GM10847 (cell line): ENCODE measurements around the gene FRMPD2.

Experiments
- POLR2A ChIP-seq: IDR thresholded peaks from 2 replicates; pipeline ENCODE4 v1.6.1; 2011; ENCODE audit not compliant: insufficient read length; ENCODE audit errors: extremely low read depth

Gene FRMPD2, protein sequence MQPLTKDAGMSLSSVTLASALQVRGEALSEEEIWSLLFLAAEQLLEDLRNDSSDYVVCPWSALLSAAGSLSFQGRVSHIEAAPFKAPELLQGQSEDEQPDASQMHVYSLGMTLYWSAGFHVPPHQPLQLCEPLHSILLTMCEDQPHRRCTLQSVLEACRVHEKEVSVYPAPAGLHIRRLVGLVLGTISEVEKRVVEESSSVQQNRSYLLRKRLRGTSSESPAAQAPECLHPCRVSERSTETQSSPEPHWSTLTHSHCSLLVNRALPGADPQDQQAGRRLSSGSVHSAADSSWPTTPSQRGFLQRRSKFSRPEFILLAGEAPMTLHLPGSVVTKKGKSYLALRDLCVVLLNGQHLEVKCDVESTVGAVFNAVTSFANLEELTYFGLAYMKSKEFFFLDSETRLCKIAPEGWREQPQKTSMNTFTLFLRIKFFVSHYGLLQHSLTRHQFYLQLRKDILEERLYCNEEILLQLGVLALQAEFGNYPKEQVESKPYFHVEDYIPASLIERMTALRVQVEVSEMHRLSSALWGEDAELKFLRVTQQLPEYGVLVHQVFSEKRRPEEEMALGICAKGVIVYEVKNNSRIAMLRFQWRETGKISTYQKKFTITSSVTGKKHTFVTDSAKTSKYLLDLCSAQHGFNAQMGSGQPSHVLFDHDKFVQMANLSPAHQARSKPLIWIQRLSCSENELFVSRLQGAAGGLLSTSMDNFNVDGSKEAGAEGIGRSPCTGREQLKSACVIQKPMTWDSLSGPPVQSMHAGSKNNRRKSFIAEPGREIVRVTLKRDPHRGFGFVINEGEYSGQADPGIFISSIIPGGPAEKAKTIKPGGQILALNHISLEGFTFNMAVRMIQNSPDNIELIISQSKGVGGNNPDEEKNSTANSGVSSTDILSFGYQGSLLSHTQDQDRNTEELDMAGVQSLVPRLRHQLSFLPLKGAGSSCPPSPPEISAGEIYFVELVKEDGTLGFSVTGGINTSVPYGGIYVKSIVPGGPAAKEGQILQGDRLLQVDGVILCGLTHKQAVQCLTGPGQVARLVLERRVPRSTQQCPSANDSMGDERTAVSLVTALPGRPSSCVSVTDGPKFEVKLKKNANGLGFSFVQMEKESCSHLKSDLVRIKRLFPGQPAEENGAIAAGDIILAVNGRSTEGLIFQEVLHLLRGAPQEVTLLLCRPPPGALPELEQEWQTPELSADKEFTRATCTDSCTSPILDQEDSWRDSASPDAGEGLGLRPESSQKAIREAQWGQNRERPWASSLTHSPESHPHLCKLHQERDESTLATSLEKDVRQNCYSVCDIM (N-terminal part only)

DNA sequence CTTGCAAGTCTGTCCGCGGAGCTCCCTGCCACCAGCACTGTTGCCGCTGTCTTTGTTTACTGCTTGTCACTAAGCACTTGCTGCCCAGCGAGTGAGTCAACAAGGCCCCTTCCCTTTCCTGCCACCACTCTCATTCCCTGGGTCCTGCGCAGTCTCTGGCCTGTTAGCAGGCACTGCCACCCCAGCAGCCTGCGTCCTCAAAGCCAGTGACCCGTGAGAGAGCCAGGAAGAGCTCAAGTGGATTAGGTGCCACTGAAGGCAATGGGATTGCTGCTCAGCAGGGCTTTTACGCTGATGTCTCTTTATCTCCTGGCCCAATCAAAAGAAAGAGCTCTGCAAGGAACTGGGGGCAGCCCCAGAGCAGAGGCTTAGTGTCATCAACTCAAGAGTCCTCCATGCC is at the start of gene FRMPD2:
FRMPD2 (minus strand) TSS at position 61 of the 400 bp plus-strand sequence. CDS start 129 bp downstream, outside the sequence.
- TF ChIP-seq POLR2A: no peak

DNA sequence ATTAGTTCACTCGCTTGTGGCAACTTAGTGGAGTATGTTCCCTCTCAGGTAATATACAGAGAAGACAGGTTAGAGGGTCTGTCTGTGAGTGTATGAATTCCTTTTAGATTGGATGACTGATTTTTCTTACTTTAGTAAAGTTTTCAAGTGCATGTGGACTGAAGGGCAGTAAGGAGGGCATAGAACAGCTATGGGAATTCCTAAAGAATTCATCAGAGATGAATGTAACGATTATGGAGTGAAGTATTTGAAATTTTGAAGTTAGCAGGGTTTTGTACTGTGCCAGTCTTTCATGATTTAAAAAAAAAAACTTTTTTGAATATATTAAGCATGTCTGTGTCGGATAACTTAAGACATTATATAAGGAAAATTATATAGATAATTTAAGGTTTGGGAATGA is 47.5 kb upstream of the FRMPD2 start:
- TF ChIP-seq POLR2A: no peak

DNA sequence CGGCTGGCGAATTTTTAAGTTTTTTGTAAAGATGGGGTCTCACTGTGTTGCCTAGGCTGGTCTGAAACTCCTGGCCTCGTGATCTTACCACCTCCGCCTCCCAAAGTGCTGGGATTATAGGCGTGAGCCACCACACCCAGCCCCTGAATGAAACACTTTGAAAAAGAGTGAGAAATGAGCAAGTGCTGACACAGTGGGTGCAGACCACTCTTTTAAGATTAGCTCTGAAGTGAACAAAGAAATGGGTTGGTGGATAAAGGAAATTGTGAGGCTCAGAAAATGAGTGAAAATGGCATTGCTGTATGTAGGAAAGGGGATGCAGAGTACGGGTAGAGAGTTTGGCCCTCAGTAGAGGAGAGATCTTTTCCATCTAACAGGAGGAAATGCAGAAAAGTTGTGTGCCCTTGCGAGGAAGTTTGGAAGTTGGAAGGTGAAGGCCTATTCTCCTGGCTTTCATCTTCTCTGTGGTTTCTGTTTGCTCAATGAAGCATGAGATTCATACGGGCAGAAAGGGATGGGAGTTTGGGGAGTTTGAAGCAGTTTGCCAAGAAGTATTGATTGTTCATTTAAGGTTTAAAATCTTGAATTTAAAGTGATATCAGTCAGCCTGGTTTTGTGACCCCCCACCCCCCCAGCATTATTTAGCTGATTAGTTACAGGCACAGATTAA is 43.0 kb upstream of the FRMPD2 start:
- TF ChIP-seq POLR2A: no peak

DNA sequence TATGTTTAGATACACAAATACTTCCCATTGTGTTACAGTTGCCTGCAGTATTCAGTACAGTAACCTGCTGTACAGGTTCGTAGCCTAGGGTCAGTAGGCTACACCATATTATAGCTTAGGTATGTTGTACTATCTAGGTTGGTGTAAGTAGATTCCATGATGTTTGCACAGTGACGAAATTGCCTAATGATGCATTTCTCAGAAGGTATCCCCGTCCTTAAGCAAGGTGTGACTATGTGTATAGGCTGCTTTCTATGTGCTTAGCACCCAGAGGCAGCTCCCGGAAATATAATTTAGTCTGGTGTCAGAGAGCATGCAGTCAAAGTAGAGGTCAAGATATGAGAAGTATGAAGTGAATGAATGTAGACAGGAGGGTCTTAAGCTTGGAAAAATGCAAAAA is 41.7 kb upstream of the FRMPD2 start:
- TF ChIP-seq POLR2A: no peak

DNA sequence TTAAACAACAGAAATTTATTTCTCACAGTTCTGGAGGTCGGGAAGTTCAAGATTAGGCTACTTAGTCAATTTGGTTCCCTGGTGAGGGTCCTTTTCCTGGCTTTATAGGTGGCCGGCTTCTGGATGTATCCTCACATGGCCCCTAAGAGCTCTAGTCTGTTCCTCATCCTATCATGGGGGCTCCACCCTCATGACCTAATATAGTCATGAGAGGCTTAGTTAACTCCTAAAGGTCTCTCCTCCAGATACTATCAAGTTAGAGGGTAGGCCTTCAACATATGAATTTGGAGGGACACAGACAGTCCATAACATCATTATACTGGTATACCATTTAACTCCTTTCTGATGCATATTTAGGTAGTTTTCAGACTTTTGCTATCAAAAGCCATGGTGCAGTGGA is 39.6 kb upstream of the FRMPD2 start:
- TF ChIP-seq POLR2A: no peak

DNA sequence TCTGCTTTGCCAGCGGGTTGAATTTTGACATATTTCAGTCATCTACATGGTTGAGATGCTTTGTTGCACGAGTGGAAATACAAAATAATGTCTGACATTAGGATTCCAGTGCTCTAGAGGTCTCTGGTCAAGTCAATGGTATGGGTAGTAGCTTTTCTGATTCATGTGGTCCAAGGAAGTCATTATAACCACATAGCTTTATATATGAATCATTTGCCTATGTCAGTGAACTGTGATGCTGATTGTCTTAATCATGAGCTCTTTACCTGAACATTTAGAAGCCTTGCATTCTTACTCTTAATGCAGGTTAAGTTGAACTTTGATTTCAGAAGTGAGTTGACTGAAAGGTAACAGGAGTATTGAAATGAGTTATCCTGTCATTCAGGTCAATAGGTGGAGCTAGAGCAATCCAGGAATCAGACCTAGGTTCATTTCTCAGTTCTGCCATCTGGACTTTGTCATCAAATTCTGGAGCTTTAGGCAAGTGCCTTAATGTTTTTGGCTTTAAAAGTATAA is 35.3 kb upstream of the FRMPD2 start:
- no peak for TF ChIP-seq POLR2A

DNA sequence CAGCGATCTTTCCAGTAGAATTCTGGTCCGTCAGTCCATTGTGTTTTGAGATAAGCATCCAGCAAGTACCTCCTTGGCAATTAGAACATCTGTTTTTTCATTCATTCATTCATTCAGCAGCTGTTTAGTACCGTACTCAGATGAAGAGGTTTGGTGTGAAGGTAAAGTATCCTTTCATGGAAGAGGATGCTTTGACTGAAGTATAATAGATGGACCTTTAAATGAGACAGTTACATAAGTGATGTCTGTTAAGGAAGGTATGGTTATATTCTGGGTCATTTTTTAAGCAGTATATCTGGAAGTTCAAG is 33.2 kb upstream of the FRMPD2 start:
- no peak for TF ChIP-seq POLR2A

DNA sequence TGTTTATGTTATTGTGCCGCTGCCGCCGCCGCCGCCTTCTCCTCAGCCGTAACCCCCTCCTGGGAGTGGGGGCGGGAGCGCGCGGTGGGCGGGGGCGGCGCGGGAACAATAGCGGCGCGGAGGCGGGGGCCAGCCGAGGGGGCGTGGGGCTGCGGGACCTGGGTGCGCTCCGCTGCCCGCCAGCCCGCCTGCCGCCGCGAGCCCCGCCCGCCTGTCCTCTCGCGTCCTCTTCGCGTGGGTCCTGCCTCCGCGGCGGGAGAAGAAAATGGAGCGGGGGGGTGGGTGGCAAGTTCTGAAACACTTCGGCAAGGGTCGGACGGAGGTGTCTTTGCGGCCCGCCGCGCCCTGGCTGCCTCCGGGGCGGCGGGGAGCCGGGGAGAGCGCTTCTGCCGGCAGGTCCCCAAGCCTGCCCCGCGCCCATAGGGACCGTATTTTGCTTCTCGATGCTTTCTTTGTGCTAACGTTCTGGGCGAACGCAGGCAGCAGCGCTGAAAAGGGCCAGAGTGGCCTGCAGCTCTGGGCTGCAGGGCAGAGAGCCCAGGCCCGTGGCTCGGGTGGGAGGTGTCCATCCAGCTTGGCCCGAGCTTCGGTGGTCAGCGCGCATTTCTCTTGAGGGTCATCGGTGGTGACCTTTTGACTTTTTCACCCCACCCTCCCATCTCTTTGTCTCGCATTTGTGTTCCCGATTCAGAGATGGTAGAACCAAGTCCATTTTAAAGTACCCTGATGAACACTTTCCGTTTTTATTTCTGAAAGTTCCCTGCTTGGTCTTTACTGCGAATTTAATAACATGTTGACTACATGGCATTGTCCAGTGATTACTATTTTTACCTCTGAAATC is 32.6 kb upstream of the FRMPD2 start:
- no peak for TF ChIP-seq POLR2A

DNA sequence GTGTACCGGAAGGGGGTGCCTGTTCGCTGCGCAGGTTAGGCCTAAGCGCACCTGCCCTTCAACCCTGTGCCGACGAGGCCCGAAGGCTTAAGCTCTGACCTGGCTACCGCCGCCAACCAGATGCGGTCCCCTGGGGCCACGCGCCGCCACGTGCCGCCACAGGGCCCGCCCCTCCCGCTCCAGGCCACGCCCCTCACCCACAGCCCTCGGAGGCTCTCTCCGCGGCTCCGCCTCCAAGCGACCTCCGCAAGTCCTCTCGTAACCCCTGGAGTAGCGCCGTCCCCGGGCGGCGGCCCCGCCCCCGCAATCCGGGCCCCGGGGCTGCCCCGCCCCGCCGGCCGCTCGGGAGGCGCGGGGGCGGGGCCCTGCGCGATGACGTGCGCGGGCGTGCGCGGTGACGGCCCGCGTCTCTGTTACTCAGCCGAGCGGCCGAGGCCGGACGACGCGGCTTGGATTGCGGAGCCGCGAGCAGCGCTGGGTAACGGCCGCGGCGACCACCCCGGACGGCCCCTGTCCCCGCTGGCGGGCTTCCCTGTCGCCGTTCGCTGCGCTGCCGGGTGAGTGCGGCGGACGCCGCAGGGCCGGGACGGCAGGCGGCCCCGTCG is 31.9 kb upstream of the FRMPD2 start, which contains the start of gene MAPK8:
MAPK8 (plus strand) TSS at position 413 of the 605 bp plus-strand sequence. CDS start 94,984 bp downstream, outside the sequence.
- peak; percentile 77 for TF ChIP-seq POLR2A

DNA sequence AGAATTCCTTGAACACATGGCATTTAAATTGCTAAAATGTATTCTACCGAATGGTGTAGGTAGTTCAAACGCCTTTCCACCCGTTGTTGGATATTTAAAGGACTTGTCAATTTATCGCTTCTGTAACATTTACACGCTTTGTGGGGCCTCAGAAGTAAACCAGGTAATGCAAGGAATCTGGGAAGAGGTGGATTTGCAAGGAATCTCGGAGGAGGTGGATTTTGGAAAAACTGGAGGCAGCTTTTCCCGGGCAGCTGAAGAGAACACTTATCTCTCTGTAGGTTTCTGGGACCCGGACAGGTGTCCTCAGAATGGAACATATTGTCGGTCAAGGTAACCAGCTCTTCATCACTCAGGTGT is 31.4 kb upstream of the FRMPD2 start:
- no peak for TF ChIP-seq POLR2A

DNA sequence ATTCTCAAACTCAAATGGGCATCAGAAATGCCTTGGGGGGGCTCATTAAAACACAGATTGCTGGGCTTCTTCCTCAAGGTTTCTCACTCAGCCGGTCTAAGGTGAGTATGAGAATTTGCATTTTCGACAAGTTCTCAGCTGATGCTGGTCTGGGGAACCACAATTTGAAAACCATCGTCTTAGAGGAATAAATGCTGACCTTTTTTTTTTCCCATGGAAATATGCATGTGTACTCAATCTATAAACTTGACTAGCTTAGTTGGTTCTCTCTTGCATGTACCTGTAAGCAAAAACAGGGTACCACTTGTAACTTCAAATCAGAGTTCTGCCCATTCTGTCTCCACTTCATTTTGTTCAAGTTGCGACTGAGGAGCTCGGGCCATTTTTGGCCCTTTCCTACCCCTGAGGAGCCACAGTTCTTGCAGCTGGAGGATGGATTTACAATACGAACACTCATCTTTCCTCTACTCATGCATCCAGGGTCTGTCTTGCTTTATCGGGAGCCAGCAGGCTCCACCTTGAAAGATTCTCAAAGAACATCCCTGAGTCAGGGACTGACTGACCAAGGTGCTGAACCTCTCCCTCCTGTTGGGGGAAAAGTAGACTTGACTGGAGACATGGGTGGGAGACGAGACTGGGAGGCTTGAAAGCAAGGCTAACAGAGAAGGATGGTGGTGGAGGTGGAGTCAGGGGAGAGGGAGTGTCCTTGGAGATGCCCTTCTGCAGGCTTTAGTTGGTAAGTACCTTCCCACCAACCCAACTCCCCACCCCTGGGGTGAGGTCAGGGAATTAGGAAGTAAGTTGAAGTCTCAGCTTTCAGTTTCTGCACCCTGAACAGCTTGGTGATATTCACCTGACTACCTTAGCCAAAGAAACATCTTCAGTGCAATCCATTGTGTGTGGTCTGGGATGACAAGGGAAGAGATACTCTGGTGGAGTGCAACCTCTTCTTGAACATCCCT is 28.3 kb upstream of the FRMPD2 start:
- TF ChIP-seq POLR2A: no peak

DNA sequence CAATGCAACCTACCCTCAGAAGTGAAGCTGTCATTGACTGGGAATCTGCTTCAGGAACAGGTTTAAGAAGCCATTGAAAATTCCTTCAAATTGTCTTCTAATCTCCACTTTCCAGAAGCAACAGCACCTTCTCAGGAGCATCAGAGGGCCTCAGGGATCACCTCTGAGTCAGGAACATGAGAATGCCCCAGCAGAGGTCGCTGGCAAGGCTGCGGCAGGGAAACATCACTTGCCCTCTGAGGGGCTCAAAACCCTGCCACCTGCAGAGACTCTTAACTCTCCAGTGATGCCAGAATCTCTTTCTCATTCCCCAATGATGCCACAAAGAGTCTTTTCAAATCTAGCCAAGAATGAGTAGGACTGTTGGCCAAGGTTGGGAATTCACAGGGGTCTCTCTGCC is 26.1 kb upstream of the FRMPD2 start:
- no peak for TF ChIP-seq POLR2A
